ENCODE data around the gene RPS19BP1.

RPS19BP1 gene

DNA sequence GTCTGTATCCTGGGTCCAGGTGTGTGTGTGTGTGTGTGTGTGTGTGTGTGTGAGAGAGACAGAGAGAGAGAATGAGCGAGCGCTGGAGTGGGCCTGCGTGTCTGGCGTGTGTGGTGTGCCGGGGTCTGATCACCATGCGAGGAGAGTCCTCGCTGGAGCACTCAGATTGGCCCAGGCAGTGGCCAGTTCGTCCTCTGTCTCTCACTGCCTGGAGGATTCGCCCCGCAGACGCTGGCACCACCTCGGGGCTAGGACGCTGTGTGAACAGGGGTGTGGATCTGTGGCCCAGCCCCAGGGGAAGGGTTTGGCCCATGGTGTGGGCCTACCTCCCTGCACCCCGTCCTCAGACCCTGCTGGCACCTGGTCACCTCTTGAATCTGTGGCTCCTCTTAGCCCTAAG lies 26.4 kb upstream of the RPS19BP1 start:
- DNase-seq: no peak

DNA sequence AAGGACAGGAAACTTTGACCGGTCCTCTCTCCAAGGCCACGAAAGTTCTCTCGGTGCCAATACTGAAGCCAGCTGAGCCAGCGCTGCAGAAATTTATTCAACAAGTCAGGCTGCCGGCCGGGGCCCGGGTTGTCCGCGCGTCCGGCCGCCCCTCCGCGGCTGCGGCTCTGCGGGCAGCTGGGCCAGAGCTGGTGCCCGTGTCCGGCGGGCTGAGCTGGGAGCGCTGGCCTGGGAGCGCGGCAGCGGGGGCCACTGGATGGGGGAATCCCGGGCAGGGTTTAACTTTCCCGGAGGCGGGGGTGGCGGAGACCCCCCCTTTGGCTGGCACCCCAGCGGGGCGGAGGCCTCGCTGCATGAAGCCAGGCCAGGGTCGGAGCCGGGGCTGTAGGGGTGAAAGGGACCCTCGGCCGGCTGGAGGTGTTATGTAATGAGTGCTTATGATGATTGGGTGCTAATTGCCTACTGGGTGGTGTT lies 25.7 kb upstream of the RPS19BP1 start:
- no peak for DNase-seq

GRCh38 chr22:39556970-39557841 lies 24.7 kb upstream of the RPS19BP1 start:
- no peak for DNase-seq

DNA sequence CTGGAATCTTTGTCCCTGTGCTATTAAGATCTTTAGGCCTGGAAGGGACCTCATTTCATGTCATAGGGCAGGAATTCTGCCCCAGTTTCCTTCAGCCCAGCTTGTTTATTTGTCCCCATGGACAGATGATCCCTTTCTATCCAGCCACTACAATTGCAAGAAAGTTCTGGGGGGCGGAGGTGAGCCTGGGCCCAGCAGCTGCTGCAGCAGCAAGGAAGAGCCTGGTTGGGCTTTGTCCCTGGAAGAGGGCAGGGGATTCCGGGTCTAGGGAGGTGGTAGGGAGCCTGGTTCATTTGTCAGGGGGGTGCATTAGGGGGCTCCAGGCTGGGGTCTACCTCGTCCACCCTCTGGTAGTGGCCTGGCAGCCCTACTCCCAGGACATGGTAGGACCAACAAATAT lies 21.6 kb upstream of the RPS19BP1 start:
- no peak for DNase-seq

- DNase-seq: no peak
These were observed 20.9 kb upstream of the RPS19BP1 start for GRCh38 chr22:39553429-39553828.

- DNase-seq: no peak
These were observed 15.0 kb upstream of the RPS19BP1 start for GRCh38 chr22:39547587-39547947.

DNA sequence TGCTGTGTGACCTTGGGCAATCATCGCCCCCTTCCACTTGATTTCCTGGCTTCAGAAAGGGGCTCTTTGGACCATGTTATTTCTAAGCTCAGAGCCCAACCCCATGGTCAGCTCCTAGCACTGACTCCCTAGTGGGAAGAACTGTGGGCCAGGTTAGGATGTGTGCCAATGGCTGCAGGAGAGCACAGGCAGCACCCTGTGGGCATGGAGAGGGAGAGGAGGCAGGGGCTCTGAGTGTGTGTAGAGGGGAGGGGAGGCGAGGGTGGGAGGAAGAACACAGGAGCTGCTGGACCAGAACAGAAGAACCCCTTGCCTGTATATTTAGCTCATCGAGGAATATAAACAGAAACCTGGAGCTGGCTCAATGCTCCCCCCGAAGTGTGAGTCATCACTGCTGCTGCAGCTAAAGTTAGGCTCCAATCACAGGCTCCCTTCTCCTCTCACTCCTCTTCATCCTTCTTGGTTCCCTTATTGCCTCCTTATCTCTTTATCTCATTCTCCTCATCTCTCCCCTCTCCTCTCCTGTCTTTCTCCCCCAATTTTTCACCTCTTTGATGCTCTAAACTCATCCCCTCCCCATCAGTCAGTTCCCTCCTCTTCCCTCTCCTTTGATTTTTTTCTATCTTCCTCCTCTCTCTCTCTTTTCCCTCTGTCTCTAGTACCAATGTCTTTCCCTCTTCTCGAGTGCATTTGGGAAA lies 14.5 kb upstream of the RPS19BP1 start:
- DNase-seq: no peak

- DNase-seq: no peak
These were observed 13.1 kb upstream of the RPS19BP1 start for GRCh38 chr22:39545386-39546365.

GRCh38 chr22:39543095-39543494 lies 10.5 kb upstream of the RPS19BP1 start:
- peak in 1 of 2 experiments; percentile 34 for DNase-seq

- no peak for DNase-seq
These were observed 5.4 kb upstream of the RPS19BP1 start for GRCh38 chr22:39537975-39538374.

- no peak for DNase-seq
These were observed 4.2 kb upstream of the RPS19BP1 start for GRCh38 chr22:39536711-39537110.

GRCh38 chr22:39535831-39536449 lies 3.4 kb upstream of the RPS19BP1 start:
- DNase-seq: no peak

- DNase-seq: no peak
These were observed 2.8 kb upstream of the RPS19BP1 start for GRCh38 chr22:39535357-39535725.

GRCh38 chr22:39534591-39535356 lies 2.2 kb upstream of the RPS19BP1 start:
- DNase-seq: peak; percentile 59 to 74

GRCh38 chr22:39534092-39534506 lies 1.6 kb upstream of the RPS19BP1 start:
- DNase-seq: no peak

GRCh38 chr22:39530692-39531331 lies 1.7 kb downstream of the RPS19BP1 start:
- DNase-seq: no peak

DNA sequence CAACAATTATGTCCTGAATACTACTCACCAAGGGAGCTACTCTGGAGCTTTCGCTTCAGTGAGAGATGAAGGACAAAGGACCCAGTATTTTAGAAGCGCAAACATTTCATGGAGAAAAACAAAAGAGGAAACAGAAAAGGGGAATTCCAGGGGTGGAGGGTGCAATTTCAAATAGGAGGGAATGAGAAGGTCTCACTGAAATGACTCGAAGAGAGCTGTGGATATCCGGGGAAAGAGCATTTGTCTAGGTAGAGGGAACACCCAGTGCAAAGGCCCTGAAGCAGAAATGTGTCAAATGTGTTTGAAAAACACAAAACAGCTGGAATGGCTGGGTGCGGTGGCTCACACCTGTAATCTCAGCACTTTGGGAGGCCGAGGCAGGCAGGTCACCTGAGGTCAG lies 2.4 kb downstream of the RPS19BP1 start:
- DNase-seq: no peak

DNA sequence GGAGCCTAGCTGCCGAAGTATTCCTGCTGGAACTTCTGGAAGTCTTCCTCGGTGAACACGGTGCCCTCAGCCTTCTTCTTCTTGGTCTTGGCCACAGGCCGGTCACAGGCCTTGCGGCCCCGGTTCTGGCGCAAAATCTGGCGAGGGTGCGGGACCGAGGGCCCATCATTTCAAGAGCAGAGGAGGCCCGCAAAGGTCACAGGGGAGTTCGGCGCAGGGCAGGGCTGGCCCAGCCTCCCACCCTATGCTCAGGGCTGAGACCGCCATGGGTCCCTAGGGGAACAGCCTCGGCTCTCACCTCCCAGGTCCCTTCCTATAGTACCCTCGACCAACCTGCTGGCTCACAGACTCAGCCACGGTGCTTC lies 3.1 kb downstream of the RPS19BP1 start:
- no peak for DNase-seq

DNA sequence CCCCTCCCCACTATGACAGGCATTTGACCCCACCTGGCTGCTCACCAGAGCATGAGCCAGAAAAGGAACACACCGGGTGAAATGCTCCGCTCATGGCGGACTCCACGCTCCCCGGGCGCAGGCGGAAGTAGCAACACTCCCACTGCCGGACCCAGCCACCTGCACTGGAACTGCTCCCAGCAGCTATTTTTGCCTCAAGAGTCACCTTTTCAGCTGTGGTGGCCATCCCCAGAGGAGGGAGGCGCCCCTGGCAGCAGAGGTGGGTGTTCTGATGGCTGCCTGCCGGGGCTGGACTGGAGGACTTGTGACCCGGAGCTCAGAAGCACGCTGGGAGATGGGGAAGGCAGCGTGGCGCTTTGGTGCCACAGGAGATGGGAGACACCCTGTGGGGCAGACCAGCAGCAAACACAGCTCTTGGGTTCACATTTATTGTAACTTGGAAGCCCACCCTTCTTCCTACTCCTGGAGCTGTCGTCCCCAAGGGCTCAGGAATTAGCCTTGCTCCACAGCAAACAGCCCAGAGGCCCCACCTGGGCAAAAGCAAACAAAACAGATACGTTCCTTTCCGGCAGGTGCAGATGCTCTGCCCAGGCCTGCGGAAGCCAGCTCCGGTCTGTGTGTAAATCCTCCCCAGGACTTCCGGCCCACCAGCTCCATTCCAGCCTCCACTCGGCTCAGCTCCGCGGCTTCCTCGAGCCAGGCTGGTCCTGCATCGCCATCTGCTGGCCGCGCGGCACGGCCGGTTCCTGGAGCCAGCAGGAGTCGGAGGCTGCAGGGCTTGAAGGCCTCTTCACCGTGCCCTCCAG lies 3.7 kb downstream of the RPS19BP1 start:
- DNase-seq: peak; percentile 86 to 91

- DNase-seq: no peak
These were observed 4.4 kb downstream of the RPS19BP1 start for GRCh38 chr22:39528080-39528661.
